ENCODE measurements around the gene LYZ.

LYZ gene

DNA sequence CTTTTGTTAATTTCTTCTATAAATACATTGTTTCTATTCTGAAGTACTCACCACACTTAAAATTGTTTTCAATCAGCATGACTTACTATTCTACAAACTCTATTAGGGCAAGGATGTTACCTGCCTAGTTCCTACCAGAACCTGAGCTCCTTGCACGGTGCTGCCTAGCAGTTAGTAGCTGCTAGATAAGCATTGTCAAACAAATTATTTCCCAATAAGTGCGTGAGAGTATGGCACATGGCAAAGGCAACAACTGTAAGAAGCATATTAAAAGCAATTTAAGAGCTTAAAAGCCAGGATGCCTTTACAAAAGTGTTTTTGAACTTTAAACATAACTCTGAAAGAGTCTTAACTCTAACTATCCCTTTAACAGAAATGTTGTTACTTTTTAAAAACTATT, 8.2 kb upstream of the LYZ start:
- no peak for FAIRE-seq

DNA sequence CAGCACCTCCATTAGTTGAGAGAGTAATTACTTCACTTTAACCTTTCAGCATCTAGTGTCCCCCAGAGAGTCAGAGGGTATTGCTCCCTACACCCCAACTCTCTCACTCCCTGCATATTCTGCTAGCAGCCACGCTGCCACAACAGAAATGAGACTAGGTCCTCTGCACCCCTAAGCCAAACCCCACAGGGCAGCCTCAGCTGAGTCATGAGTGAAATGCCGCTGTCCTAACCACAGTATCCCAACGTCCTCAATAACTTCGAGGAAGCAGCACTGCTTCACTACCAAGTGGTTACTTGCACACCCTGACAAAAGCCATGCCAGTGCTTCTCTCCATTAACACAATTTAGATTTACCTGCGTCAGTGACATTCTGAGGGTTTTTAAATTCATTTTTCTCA, 6.9 kb upstream of the LYZ start:
- FAIRE-seq, result no peak

DNA sequence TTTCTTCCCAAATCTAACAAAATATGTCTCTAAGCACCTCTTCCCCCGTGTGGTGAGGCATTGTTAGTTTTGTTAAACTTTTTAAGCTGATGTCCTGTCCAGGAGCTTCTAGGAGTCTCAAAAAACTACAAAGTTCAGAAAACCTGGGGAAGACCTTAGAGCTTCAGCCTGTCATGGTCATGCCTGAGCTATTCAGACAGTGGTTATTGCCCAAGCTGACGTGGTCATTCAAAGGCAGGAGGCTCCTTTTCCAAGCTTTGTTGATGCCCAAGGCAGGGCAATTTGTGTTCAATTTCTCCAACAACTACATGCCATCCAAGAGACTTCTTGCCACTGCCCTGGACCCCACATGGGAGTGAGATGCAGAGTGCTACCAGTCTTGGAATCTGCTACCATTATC, 5.8 kb upstream of the LYZ start:
- FAIRE-seq, result no peak

DNA sequence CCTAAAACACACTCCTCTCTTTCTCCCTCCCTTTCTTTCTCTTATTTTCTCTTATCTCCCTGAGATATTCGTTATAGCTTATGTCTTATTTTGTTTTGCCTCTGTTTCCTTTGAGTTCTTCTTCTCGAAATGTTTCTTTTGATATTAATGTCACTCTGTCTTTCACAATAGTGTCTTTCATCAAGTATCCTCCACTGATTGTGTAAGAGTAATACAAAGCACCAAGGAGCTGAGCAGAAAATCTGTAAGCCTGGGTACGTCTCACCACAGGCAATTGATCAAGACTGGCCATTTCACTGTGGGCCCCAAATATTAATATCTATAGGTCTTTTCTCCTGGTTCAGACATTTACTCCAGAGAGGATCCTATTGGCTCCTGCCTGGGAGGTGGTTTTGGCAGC, 4.8 kb upstream of the LYZ start:
- FAIRE-seq, result no peak

DNA sequence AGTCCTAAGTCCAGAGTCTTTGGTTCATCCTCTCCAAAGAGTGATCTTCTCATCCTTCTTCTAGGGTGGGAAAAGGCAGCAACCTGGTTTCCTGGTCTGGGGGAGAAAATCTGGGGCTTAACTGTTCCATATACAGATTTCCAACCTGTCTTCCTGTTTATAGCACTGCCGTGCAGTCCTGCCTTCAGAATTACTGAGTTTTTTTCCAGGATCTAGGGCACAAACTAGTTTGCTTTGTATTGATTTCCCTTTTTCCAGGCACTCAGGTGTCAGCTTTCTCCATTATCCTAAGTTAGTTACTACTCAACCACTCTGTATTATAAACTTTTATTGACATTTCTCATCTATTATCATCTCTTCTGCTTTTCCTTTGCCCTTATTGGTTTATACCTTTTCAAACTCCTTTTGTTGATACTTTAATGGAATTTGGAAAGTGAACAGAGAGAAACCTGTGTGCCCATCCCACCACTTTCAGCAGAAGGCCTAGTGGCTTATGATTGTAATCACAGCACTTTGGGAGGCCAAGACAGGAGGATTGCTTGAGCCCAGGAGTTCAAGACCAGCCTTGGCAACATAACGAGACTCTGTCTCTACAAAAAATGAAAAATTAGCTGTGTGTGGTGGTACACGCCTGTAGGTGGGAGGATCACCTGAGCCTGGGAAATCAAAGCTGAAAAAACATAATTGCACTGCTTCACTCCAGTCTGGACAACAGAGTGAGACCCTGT, 4.1 kb upstream of the LYZ start:
- FAIRE-seq, result no peak

DNA sequence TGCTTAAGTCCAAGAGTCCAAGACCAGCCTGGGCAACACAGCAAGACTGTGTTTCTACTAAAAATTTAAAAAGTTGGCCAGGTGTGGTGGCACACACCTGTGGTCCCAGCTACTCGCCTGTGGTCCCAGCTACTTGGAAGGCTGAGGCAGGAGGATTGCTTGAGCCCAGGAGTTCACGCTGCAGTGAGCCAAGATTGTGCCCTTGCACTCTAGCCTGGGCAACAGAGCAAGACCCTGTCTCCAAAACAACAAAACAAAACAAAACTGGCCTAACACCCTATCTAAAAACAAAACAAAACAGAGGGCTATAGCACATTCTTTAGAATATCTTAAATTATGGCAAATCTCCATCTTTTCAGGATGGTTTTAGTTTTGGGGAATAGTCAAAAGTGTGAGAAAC, 3.1 kb upstream of the LYZ start:
- no peak for FAIRE-seq

DNA sequence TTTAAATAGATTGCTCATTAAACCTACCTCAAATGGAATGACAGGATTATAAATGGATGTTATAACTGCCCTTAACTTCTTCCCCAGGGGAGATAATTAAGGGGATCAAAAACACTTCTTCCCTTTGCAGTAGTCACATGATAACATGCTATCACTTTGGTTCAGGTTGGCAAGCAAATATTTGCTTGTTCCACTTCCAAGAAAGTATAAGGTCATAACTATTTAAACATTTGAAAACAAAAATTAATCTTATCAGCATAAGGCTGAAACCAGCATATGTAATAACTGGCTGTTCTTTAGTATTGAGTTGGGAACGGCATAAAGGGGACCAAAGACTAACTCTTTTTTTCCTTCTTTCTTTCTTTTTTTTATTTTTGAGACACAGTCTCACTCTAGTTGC, 2.4 kb upstream of the LYZ start:
- no peak for FAIRE-seq

DNA sequence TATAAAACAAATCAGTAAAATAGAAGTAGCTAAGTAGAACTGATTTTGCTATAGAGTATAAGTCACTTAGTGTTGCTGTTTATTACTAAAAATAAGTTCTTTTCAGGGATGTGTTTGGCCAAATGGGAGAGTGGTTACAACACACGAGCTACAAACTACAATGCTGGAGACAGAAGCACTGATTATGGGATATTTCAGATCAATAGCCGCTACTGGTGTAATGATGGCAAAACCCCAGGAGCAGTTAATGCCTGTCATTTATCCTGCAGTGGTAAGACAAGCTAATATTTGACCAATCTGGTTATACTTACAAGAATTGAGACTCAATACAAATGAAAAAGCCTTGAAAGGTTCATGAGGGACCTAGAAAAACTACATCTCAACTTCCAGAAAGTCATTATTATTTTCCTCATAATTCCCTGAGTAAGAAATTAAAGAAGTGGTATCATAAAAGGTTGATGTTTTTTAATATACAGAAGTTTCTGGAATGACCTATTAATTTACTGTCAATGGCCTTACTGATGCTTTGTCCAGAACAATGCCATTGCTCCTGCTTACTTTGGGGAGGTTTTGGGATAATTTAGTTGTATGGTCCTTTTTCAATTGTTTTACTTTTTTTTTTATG, 1.9 kb downstream of the LYZ start:
- FAIRE-seq, result no peak

DNA sequence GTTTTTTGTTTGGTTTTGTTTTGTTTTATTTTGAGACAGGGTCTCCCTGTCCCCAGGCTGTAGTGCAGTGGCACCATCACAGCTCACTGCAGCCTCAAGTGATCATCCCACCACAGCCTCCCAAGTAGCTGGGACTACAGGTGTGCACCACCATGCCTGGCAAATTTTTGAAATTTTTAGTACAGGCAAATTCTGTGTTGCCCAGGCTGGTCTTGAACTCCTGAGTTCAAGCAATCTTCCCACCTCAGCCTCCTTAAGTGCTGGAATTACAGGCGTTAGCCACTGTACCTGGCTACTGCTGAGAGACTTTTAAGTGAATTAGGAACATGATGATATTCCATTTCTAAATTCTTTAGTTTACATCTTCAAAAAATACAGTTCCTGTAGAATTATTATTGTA, 2.6 kb downstream of the LYZ start:
- no peak for FAIRE-seq

DNA sequence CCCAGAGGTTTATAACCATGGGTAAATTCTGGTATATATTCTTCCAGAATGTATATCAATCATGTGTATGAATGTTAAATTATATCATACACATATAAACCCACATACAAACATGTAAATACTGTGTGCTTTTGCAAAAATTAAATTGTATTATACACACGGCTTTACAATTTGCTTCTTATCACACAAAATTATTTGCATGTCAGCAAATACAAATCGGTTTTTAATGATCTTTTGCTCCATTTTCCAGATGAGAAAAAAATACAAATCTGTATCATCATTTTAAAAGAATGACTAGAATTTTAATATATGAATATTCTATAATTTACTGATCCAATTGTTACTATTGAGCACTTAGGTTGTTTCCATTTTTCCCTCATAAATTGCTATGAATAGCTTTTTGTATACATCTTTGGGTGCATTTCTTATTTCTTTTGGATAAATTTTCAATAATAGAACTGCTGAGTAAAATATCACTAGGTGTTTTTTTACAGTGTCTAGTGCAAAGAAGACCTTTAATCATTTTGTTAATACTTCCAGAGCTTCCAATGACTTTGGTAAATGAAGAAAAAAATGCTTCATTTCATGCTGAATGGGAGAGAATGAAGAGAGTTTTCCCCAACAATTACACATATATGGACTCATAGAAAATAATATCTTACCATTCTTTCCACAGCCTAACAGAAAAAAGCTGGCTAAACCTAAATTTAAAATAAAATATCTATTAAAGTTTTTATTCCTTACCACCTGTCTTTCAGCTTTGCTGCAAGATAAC, 3.5 kb downstream of the LYZ start:
- no peak for FAIRE-seq

DNA sequence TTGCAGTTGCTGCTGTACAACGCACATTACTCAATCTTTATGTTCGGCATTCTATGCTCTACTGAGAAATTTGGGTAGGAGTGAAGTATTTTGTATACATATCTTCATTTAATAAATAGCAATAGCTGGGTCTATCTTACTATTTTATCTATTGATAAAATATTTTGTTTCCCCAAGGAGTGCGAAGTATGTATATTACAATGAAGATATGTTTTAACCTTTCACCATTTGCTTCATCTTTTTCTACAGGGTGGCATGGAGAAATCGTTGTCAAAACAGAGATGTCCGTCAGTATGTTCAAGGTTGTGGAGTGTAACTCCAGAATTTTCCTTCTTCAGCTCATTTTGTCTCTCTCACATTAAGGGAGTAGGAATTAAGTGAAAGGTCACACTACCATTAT, 4.7 kb downstream of the LYZ start:
- FAIRE-seq, result no peak

DNA sequence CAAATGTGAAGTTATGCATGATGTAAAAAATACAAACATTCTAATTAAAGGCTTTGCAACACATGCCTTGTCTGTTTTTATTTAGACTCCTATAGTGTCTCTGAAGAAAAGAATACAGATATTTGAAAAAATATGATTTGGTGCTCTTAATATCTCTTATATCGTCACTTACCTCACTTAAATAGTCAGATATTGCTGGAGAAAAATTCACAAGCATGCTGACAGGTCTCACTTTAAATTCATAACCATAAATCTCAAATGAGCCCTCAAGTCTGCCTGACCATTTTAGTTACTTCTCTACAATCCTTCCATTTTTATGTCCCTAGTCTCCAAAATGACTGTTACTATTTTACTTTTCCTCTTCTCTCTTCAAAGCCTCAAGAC, 6.0 kb downstream of the LYZ start:
- FAIRE-seq, result no peak

DNA sequence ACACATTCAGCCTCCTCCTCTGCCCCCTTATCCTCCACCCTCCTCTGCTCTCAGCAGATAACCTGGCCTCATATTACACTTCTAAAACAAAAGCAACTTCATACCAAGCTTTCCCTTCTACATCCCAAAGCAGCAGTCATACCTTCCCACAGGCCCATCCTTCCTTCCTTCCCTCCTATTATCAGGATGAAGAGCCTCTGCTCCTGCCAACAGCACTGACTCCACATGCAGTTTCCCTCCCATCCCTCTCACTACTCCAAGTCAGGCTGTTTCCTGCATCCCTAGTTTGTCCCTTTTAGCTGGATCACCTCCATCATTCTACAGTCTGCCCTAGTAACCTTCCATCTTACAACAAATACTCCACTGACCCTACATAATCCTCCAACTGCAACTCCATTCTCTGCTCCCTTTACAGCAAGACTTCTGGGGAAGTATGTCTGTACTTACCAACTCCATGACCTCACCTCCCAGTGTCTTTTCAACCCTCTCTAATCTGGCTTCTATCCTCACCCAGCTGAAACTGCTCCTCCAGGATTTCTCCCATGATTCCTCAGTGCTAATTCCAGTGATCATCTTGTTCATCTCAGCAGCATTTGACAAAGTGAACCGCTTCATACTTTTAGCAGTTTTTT, 6.5 kb downstream of the LYZ start:
- no peak for FAIRE-seq

DNA sequence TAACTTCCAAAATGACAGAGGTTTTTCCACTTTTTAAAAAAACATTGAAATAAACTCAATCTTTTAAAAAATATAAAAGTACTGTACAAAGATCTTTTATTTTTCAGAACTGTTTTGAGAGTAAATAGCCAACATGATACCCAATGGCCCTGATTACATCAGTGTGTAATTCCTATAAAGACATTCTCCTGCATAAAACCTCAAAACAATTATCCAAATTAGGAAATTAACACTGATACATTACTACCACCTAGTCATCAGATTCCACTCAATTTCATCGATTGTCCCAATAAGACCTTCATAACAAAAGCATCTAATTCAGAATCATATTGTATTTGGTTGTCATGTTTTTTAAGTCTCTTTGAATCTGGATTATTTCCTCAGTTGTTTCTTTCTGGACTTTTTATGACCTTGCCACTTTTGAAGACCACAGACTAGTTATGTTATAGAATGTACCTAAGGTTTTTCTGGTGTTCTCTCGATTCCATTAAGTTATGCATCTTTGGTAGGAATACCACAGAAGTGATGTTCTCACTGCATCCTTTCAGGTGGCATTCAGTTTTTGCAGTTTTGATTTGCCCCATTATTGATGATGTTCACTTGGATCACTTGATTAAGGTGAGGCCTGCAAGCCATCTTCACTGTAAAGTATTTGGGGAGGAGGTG, 7.3 kb downstream of the LYZ start:
- FAIRE-seq, result no peak

DNA sequence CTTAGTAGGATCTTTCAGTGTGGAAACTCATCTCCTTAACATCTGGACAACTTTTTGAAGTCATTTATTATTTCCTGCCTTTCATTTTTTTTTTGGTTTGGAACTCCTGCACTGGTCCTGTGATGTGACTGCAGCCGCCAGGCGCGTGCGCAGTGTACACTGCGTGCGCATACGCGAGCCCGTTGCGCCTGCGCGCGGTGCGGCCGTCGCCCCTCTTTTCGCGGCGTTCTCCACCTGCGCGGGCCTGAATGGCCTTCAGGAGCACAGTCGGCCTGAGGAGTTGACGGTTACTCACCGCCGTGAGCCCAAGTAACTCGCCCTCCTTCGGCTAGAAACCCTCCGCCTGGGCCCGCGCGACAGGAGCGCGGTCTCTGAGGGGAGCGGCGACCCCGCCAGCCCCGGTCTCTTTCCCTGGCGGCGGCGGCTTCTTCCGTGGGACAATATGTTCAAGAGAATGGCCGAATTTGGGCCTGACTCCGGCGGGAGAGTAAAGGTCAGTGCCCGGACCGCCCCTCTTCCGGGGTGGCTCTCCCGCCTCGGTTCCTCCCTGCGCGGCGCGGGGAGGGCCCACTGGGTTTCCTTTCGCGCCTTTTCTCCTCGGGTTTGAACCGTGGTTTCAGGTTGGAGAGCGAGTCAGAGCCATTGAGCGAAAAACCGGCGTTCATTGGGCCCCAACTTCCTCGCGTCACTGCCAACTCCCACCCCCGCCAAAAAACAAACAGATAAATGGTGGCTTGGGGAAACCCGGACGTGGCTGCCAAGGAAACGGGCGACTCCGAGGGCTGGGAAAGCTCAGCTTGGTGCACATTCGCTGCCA, 11.6 kb downstream of the LYZ start, which contains the start of gene YEATS4:
Gene YEATS4 (plus strand): TSS at position 213 of the 817 bp plus-strand sequence. CDS start 230 bp downstream, at position 443.
- peak; percentile 81 for FAIRE-seq

DNA sequence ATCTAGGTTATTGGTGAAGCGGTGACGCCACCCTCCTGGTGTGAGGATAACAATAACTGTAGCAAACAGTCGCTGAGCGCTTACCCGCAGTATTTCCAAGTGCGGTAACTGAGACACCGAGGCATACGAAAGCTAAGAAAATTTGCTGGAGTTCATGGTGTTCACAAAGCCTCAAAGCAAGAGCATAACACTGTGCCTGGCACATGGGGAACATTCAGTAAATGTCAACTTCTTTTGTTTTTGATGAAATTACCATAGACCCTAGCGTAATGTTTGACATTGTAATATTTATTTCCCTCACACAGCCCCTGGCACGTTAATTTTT, 12.1 kb downstream of the LYZ start:
- FAIRE-seq, result no peak

DNA sequence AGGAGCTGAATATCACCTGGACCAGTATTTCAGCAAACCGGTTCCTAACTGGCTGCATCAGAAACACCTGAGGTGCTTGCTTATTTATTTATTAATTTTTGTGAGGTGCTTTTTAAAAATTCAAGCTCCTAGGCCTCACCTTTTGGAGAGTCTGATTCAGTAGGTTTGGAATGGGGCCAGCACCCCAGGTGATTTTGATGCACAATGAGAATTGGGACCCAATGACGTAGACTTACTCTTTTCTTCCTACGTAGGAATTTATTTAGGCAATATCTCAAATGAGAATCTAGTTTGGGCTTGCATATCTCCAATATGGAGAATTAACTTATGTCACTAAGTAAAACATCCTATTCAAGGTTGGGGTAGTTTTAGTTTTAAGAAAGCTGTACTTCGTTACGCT, 18.6 kb downstream of the LYZ start:
- FAIRE-seq, result no peak

DNA sequence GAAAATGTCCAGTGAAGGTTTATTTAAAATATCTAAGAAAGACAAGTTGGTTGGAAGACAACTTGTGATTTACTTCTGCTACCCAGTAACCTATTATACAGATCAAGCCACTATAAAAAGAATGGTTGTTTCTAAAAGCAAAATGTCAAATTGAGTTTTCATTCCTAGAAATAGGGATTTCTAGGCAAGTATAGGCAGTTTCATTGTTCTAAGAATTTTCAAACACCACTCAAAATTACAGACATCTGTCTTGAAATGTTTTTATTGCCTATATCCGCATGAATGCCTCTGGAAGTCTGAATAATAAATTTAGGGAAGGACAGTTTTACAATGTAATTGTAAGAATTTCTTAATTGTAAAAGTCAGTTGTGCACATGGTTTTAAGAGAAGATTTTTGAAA, 20.0 kb downstream of the LYZ start:
- no peak for FAIRE-seq

DNA sequence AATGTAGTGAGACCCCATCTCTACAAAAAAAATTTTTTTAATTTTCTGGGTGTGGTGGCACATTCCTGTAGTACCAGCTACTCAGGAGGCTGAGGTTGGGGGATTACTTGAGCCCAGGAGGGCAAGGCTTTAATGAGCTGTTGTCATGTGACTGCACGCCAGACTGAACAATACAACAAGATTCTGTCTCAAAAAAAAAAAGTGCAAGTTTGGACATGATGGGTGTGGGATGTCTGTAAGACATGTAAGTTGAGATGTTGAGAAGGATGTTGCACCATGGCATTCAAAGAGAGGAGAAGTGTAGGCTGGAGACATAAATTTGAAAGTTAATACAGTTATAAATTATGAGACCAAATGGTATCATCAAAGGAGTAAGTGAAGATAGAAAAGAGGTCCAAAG, 34.9 kb downstream of the LYZ start:
- no peak for FAIRE-seq

DNA sequence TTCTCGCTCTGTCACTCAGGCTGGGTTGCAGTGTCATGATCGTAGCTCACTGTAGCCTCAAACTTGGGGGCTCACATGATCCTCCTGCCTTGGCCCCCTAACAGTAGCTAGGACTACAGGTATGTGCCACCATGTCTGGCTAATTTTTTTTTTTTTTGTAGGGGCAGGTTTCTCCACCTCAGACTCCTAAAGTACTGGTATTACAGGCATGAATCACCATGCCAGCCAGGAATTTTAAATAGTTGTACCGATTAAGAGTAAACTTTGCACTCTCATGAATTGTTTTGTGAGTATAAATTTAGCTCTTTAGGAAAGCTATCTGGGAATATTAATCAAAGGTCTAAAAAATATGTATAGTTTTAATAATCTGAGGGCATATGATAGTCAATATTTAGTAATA, 36.9 kb downstream of the LYZ start:
- no peak for FAIRE-seq

DNA sequence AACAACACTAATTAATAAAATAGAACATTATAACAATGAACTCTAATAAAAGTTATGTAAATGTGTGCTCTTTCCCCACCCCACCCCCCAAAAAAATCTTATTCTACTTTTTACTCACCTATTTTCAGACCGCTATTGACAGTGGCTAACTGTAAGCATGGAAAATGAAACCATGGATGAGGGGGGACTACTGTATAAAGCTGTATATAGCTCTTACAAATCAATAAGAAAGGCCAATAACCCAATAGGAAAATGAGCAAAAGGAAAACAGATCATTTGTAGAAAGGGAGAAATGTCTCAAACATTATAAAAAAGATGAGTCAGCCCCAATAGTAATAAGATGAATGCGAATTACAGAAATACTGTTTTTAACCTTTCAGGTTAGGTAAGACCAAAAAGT, 38.7 kb downstream of the LYZ start:
- no peak for FAIRE-seq

DNA sequence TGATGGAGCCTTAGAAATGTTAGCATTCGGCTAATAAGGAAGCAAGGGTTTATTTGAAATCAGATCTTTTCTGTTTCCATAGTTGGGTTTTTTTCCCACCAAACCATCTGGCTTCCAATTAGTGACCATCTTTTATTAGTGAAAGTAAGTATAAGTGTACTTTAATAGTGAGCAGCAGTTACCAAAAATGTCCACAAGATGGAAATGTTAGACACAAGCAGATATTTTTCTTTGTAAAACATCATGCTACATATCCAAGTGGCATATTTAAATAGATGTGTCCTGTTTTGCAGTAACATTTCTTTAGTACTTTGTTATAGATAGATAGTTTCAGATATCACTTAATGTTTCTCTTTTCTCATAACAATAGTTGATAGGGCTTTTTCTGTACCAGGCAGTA, 40.2 kb downstream of the LYZ start:
- FAIRE-seq, result peak; percentile 97

Measured in A204.1 (cell line).